OCI-LY7 (cell line): Measurements from ENCODE around the gene CHPT1. TPM values are rescaled to one million over a fixed set of nuclear protein-coding genes. Genes with fewer than 3 reads are reported as not detected.

Experiments used
- BruUV-seq: library from RNA; stranded (reverse); fragments of 400-500 nt; replicated peaks from 2 replicates; lab custom pipeline; 2021; lab: Mats Ljungman, UMichigan
- CTCF ChIA-PET: fragments of 300-600 bp; sonication (Branson Sonifier 250); formaldehyde crosslinking; loops from one replicate; lab custom pipeline; 2022; ENCODE audit warnings: antibody characterized with exemption; ENCODE audit not compliant: unreplicated experiment; lab: Charles Lee
- POLR2A ChIA-PET: fragments of 300-600 bp; sonication (Branson Sonifier 250); formaldehyde crosslinking; loops from one replicate; lab custom pipeline; 2022; ENCODE audit warnings: antibody characterized with exemption; lab: Charles Lee
- DNase-seq: peaks from one replicate; pipeline ENCODE4 v3.0.0-alpha.2; 2015; ENCODE audit warnings: low spot score
- H2AFZ ChIP-seq: fragments of 200-600 bp; sonication (generic), shearing (Covaris generic); 2 replicates; pipeline ENCODE4 v1.6.1; 2014; ENCODE audit warnings: mild to moderate bottlenecking, antibody characterized with exemption, low read length, moderate library complexity
- H3K27ac ChIP-seq: fragments of 200-600 bp; sonication (generic); 2 replicates; pipeline ENCODE4 v1.5.1; 2014; ENCODE audit warnings: mixed run types, low read depth, mild to moderate bottlenecking, moderate library complexity, low read length, inconsistent platforms; ENCODE audit not compliant: poor library complexity, severe bottlenecking
- H3K36me3 ChIP-seq: fragments of 200-600 bp; sonication (generic); 2 replicates; pipeline ENCODE4 v1.6.1; 2014; ENCODE audit warnings: mild to moderate bottlenecking, antibody characterized with exemption, low read length, moderate library complexity, mixed read lengths; ENCODE audit not compliant: insufficient read depth
- H3K4me1 ChIP-seq: fragments of 200-600 bp; sonication (generic); 2 replicates; pipeline ENCODE4 v1.5.1; 2014; ENCODE audit warnings: mild to moderate bottlenecking, low read length; ENCODE audit not compliant: insufficient read depth, poor library complexity, severe bottlenecking
- H3K4me2 ChIP-seq: fragments of 200-600 bp; sonication (generic); 2 replicates; pipeline ENCODE4 v1.6.1; 2014; ENCODE audit warnings: mild to moderate bottlenecking, low read length
- H3K4me3 ChIP-seq: fragments of 200-600 bp; sonication (generic); 2 replicates; pipeline ENCODE4 v1.5.1; 2014; ENCODE audit warnings: mild to moderate bottlenecking, low read depth, low read length; ENCODE audit not compliant: poor library complexity, severe bottlenecking
- H3K79me2 ChIP-seq: fragments of 200-600 bp; sonication (generic); 2 replicates; pipeline ENCODE4 v1.6.1; 2016; ENCODE audit warnings: low read depth, mild to moderate bottlenecking, low read length, moderate library complexity, mixed read lengths; ENCODE audit not compliant: insufficient read depth
- H3K9me2 ChIP-seq: fragments of 200-600 bp; sonication (generic); 2 replicates; pipeline ENCODE4 v1.6.1; 2016; ENCODE audit warnings: mild to moderate bottlenecking, low read length, mixed read lengths; ENCODE audit not compliant: insufficient read depth
- H3K9me3 ChIP-seq: fragments of 200-600 bp; sonication (generic); 2 replicates; pipeline ENCODE4 v1.6.1; 2014; ENCODE audit warnings: mild to moderate bottlenecking, mixed run types, low read length, mixed read lengths
- H4K20me1 ChIP-seq: fragments of 200-600 bp; sonication (generic); 2 replicates; pipeline ENCODE4 v1.6.1; 2014; ENCODE audit warnings: mild to moderate bottlenecking, antibody characterized with exemption, low read length, moderate library complexity, mixed read lengths; ENCODE audit not compliant: insufficient read depth
- EZH2phosphoT487 ChIP-seq: fragments of 200-600 bp; sonication (generic); IDR thresholded peaks from 2 replicates; pipeline ENCODE4 v1.6.1; 2018; ENCODE audit warnings: low read depth, borderline replicate concordance, mild to moderate bottlenecking, mixed run types, antibody characterized with exemption, low read length, moderate library complexity, mixed read lengths
- intact Hi-C: fragments of 100-400 bp; cut with micrococcal nuclease; formaldehyde crosslinking; loops from one replicate; pipeline ENCODE4 v1.10.0; 2022; ENCODE audit not compliant: unreplicated experiment
- total RNA-seq, 2 experiments: library from RNA; depleted of rRNA in 1 of 2; stranded (reverse); fragments of >200 nt in 1 of 2; shearing (Covaris generic) in 1 of 2; gene quantifications; 2 replicates each; pipeline ENCODE4 v1.2.3, GENCODE V29; 2014 to 2022
- TF ChIP-seq, protein P1 (sequence below): fragments of 200-600 bp; sonication (generic); conservative IDR thresholded peaks from 2 replicates; pipeline ENCODE4 v1.5.1; 2014; ENCODE audit warnings: mild to moderate bottlenecking, antibody characterized with exemption, low read length, moderate library complexity, mixed read lengths

The CHPT1 gene
- total RNA-seq, 2 experiments from 2014 or later: 44.3 to 56.6 TPM

DNA sequence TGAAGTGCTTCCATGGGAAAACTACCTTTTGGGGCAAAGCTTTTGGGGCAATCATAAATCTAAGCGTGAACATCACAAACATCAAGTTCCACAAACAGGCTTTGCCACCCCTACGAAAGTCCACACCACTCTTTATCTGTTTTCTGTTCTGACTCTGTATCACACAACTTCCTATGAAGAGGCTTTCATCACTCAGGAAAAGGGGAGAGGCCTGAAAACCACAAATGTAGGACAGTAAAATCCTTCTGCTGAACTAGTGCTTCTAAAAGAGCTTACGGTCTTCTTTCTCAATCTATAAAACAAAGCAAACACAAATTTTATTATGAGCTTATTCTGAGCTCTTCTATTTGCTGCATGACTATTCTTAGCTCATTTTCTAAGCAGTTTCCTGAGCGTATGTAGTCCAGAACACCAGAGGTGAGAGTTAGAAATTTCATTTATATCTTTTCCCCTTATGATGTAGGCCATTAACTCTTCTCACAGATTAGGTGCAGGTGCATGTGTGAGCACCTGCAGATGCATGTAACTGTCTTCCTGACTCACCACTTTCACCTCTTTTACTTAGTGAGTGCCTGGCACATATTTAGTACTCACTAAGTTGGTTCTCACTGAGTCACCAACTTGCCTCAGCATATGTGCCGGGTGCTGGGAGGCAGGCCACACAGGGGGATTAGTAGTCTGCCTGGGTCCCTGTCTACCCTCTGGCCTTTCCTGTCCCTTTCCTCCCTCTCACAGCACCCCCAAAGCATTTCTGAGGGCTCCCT lies 74.8 kb downstream of the CHPT1 start:
- Histone ChIP-seq H3K4me3 (peak overlapping the region; percentile 43), H2AFZ (no peak overlapping the region), H3K36me3 (peaks cover 55% of the 10 kb centered on the region), H3K9me3 (no peaks in the 10 kb centered on the region), H3K4me1 (peaks cover 51% of the 10 kb centered on the region), H3K9me2 (no peaks in the 10 kb centered on the region), H3K4me2 (peak overlapping the region; percentile 77), H4K20me1 (no peaks in the 10 kb centered on the region), H3K27ac (peak overlapping the region; percentile 95), H3K79me2 (no peaks in the 10 kb centered on the region)
- ChIA-PET CTCF (interaction anchor here (0.9 to 3.1 kb wide), 9 partner anchors 9 to 134 kb away, joined by 3 to 34 read pairs (median 6); partner anchors contain the start of gene GNPTAB), POLR2A (interaction anchor here (0.5 to 3.1 kb wide), 21 partner anchors 8 to 365 kb away, joined by 3 to 75 read pairs (median 6); partner anchors contain the start of genes ARL1 and GNPTAB)
- intact Hi-C loops: loop anchor here (1.0 to 10.0 kb wide), 6 partner anchors 28 to 713 kb away; partner anchors contain the start of genes IGF1 and WASHC3
- BruUV-seq: no TSS peak
- TF ChIP-seq, protein P1, sequence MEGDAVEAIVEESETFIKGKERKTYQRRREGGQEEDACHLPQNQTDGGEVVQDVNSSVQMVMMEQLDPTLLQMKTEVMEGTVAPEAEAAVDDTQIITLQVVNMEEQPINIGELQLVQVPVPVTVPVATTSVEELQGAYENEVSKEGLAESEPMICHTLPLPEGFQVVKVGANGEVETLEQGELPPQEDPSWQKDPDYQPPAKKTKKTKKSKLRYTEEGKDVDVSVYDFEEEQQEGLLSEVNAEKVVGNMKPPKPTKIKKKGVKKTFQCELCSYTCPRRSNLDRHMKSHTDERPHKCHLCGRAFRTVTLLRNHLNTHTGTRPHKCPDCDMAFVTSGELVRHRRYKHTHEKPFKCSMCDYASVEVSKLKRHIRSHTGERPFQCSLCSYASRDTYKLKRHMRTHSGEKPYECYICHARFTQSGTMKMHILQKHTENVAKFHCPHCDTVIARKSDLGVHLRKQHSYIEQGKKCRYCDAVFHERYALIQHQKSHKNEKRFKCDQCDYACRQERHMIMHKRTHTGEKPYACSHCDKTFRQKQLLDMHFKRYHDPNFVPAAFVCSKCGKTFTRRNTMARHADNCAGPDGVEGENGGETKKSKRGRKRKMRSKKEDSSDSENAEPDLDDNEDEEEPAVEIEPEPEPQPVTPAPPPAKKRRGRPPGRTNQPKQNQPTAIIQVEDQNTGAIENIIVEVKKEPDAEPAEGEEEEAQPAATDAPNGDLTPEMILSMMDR: no peak
- TF ChIP-seq EZH2phosphoT487: no peak
- DNase-seq: peak; percentile 90

GRCh38 chr12:101773650-101774162 lies 76.3 kb downstream of the CHPT1 start:
- peak overlapping the region; percentile 95 for H3K27ac ChIP-seq
- no peak overlapping the region for H3K4me3 ChIP-seq
- no peaks in the 10 kb centered on the region for H3K9me2 ChIP-seq
- H3K4me1 ChIP-seq: peaks cover 51% of the 10 kb centered on the region
- no peak overlapping the region for H2AFZ ChIP-seq
- POLR2A ChIA-PET: interaction anchor here (0.5 to 3.1 kb wide), 7 partner anchors 14 to 366 kb away, joined by 3 to 75 read pairs (median 8); partner anchors contain the start of genes ARL1 and GNPTAB
- no peaks in the 10 kb centered on the region for H3K9me3 ChIP-seq
- peak overlapping the region; percentile 77 for H3K4me2 ChIP-seq
- no peaks in the 10 kb centered on the region for H3K79me2 ChIP-seq
- BruUV-seq: no TSS peak
- CTCF ChIA-PET: interaction anchor here (0.5 to 3.1 kb wide), 6 partner anchors 50 to 144 kb away, joined by 3 to 34 read pairs (median 6); partner anchors contain the start of gene GNPTAB
- H4K20me1 ChIP-seq: no peaks in the 10 kb centered on the region
- H3K36me3 ChIP-seq: peaks cover 44% of the 10 kb centered on the region
- peak; percentile 78 for DNase-seq
- intact Hi-C loops: loop anchor here (1.0 to 10.0 kb wide), 7 partner anchors 57 to 711 kb away; partner anchors contain the start of genes GNPTAB, IGF1 and WASHC3
- no peak for TF ChIP-seq EZH2phosphoT487
- TF ChIP-seq, protein P1: peak; percentile 98
